DMS53 (cell line): ENCODE measurements around the gene ATAD3C.
A peak's percentile ranks its signal among the peaks of the same experiment; 100 is the strongest.
"Not testable (repeated sequence)": the region's sequence is repeated elsewhere in the genome, so short reads cannot be mapped to it uniquely, and the experiment has no call there.

Experiments used
- DNase-seq: peaks from one replicate; lab custom pipeline; 2025; lab: John Stamatoyannopoulos, UW

The ATAD3C gene

GRCh38 chr1:1442069-1442770 lies 7.3 kb upstream of the ATAD3C start:
- DNase-seq, result no peak

- not testable (repeated sequence) for DNase-seq
These were observed 2.9 kb upstream of the ATAD3C start for GRCh38 chr1:1446631-1447030.

GRCh38 chr1:1450616-1451015 lies 1.1 kb downstream of the ATAD3C start:
- not testable (repeated sequence) for DNase-seq

- DNase-seq, result no peak
These were observed 2.3 kb downstream of the ATAD3C start for GRCh38 chr1:1451696-1452364.

GRCh38 chr1:1452365-1452739 lies 2.9 kb downstream of the ATAD3C start:
- peak; percentile 22 for DNase-seq

GRCh38 chr1:1452882-1453281 lies 3.4 kb downstream of the ATAD3C start:
- peak; percentile 27 for DNase-seq

- not testable (repeated sequence) for DNase-seq
These were observed 5.0 kb downstream of the ATAD3C start for GRCh38 chr1:1454286-1455056.

- DNase-seq, result no peak
These were observed 5.9 kb downstream of the ATAD3C start for GRCh38 chr1:1455366-1455884.

- not testable (repeated sequence) for DNase-seq
These were observed 6.4 kb downstream of the ATAD3C start for GRCh38 chr1:1455934-1456333.

GRCh38 chr1:1456683-1457255 lies 7.3 kb downstream of the ATAD3C start:
- DNase-seq, result not testable (repeated sequence)

- DNase-seq, result not testable (repeated sequence)
These were observed 9.7 kb downstream of the ATAD3C start for GRCh38 chr1:1459156-1459555.

GRCh38 chr1:1459711-1460110 lies 10.2 kb downstream of the ATAD3C start:
- not testable (repeated sequence) for DNase-seq

- DNase-seq, result no peak
These were observed 11.1 kb downstream of the ATAD3C start for GRCh38 chr1:1460540-1461130.

GRCh38 chr1:1461721-1462317 lies 12.3 kb downstream of the ATAD3C start:
- DNase-seq, result no peak

GRCh38 chr1:1462318-1462966 lies 13.0 kb downstream of the ATAD3C start:
- peak; percentile 39 for DNase-seq

- no peak for DNase-seq
These were observed 13.8 kb downstream of the ATAD3C start for GRCh38 chr1:1463312-1463711.

- DNase-seq, result not testable (repeated sequence)
These were observed 18.9 kb downstream of the ATAD3C start for GRCh38 chr1:1468196-1468985.

- peak; percentile 66 for DNase-seq
These were observed 21.3 kb downstream of the ATAD3C start for GRCh38 chr1:1470626-1471388.

GRCh38 chr1:1471389-1472052 lies 22.0 kb downstream of the ATAD3C start, which contains the start of gene ATAD3B:
ATAD3B (plus strand) TSS chr1:1471765; CDS start chr1:1471885, 120 bp downstream.
- DNase-seq, result peak; percentile 98
